NT2/D1 (cell line): ENCODE results near the gene CD163.

Experiments
- SUZ12 ChIP-seq: IDR thresholded peaks from 2 replicates; pipeline ENCODE4 v1.6.1; 2011; ENCODE audit not compliant: insufficient read length, insufficient read depth; ENCODE audit errors: extremely low read depth
- YY1 ChIP-seq: IDR thresholded peaks from 2 replicates; pipeline ENCODE4 v1.6.1; 2011; ENCODE audit not compliant: insufficient read length, insufficient read depth
- ZNF274 ChIP-seq: IDR thresholded peaks from 2 replicates; pipeline ENCODE4 v1.6.1; 2011; ENCODE audit warnings: mild to moderate bottlenecking, low read depth, low read length

DNA sequence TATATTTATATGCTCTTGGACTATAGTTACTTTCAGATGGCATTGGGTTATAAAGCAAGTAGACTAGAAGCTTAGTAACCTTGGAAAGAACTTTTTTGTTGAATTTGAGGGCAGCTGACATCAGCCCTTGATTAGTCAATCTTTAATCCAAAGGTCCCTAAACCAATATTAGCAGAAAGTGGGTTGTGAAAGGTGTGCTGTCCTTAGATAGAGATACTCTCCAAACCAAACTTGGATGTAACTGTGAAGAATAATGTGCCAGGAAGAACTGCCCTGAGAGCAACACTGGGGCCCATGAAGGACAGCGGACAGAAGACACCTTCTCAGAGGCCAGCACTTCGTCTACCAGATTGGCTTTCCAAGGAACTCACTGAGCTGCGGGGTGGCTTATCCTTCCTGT, 10.6 kb downstream of the CD163 start:
- TF ChIP-seq YY1, result no peak
- no peak for TF ChIP-seq SUZ12
- no peak for TF ChIP-seq ZNF274
